GM13976 (cell line): ENCODE measurements around the gene SIRPG.
A peak's percentile ranks its signal among the peaks of the same experiment; 100 is the strongest.

Experiments used
- DNase-seq: peaks from one replicate; pipeline ENCODE4 v3.0.0; 2012; ENCODE audit warnings: low spot score
- in situ Hi-C: fragments of 300-500 bp; cut with MboI; formaldehyde crosslinking; loops from one replicate; pipeline ENCODE4 v1.12.0; 2022; ENCODE audit warnings: low sequenced_read_pairs, mixed read lengths, inconsistent platforms; ENCODE audit not compliant: unreplicated experiment
- TF ChIP-seq, protein P1 (sequence below): IDR thresholded peaks from 2 replicates; pipeline ENCODE4 v1.5.1; 2012; ENCODE audit warnings: borderline replicate concordance, mild to moderate bottlenecking; ENCODE audit not compliant: insufficient read depth; ENCODE audit errors: extremely low read depth, missing control alignments, control extremely low read depth

Gene SIRPG

DNA sequence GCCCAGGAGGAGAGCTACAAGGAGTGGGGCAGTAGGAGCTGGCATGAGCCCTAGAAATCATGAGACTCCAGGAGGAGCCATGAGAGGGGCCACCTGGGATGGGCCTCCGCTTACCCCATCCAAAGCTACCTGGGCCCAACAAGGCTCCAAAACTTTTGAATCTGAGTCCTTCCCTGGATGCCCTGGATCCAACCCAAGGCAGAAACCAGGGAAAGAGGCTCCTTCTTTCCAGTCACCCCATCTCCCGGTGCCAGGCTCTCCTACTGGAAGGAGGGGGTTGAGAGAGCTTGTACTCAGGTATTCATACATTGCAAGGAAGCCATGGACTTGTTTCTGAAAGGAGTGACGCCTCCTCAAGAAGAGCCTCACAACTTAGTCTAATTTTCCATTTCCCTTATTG, 7.8 kb upstream of the SIRPG start:
- TF ChIP-seq, protein P1, sequence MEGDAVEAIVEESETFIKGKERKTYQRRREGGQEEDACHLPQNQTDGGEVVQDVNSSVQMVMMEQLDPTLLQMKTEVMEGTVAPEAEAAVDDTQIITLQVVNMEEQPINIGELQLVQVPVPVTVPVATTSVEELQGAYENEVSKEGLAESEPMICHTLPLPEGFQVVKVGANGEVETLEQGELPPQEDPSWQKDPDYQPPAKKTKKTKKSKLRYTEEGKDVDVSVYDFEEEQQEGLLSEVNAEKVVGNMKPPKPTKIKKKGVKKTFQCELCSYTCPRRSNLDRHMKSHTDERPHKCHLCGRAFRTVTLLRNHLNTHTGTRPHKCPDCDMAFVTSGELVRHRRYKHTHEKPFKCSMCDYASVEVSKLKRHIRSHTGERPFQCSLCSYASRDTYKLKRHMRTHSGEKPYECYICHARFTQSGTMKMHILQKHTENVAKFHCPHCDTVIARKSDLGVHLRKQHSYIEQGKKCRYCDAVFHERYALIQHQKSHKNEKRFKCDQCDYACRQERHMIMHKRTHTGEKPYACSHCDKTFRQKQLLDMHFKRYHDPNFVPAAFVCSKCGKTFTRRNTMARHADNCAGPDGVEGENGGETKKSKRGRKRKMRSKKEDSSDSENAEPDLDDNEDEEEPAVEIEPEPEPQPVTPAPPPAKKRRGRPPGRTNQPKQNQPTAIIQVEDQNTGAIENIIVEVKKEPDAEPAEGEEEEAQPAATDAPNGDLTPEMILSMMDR = no peak
- no peak for DNase-seq
- in situ Hi-C loops = no loop called here

DNA sequence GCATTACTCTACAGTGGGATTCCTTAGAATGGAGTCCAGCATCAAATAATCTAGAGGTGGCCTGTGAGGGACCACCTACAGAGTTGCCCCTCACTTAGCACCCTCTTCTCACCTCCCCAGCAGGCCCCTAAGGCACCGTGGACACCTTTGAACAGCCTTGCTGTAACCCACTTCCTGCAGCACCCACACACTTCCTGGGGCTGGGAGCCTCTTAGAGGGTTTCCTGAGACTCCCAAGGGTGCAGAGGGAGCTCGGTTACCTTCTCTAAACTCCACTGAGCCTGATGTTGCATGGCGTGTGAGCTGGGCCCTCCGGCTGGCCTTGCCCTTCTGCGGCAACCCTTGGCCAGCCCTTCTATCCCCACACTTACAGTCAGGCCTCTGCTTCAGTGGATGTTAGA, 7.3 kb upstream of the SIRPG start:
- in situ Hi-C loops = no loop called here
- peak; percentile 60 for DNase-seq
- TF ChIP-seq, protein P1 = no peak

DNA sequence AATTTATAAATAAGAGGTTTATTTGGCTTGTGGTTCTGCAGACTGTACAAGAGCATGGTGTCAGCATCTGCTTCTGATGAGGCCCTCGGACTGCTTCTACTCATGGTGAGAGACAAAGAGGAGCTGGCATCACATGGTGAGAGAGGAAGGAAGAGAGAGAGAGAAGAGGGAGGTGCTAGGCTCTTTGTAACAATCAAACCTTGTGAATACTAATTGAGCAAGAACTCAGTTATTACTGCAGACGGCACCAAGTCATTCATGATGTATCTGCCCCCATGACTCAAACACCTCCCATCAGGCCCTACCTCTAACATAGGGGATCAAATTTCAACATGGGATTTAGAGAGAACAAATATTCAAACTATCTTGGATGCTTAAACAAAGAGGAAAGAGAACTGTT, 6.3 kb upstream of the SIRPG start:
- DNase-seq = no peak
- in situ Hi-C loops = no loop called here
- TF ChIP-seq, protein P1 = no peak

DNA sequence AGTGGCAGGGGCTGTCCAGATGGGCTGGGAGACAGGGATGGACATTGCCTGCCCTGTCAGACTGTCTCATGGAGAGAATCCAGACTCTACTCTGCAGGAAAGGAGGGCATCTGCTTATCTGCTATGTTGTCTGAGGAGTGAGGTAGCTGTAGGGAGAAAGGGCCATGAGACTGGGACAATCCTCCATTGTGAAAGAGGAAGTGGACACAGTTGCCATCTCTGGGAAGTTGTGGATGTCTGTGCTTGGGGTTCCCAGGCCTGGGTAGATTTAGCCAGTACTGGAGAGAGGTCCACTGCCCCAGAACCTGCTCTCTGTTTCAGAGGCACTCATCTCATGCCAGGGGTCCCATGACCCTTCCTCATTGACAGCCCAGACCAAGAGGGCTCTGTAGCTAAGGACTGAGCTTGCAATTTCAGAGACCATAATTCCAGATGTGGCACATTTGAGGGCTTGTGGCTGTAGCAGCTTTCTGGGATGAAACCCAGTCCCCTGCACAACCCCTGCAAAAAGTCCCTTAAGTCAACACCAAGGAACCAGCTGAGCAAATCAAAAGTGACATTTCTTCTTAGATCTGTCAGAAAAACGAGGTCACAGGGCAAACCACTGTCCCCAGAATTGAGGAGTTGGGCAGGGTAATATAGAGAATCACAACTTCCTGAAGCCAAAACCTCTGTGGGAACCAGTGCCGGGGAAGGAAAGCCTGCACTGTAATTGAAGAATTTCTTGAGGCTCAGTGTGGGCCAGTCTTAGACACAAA, 4.1 kb upstream of the SIRPG start:
- no peak for DNase-seq
- in situ Hi-C loops = no loop called here
- TF ChIP-seq, protein P1 = no peak

DNA sequence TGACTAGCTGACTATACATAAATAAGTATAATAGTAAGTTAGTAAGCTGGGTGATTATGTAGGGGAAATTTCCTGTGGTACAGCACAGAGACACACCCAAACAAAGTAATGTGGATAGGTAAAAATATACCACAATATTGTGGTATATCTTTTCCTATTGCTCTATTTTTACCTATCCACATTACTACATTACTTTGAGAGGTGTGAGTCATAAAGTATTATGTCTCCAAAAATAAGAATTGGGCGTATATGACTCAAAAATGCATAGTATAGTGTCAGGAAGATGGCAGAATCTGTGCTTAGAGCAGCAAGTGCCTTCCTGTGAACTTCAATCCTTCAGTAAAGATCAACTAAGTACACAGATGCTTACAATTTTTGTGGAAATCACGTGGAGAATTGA, 2.7 kb upstream of the SIRPG start:
- TF ChIP-seq, protein P1 = no peak
- no peak for DNase-seq
- in situ Hi-C loops = no loop called here

DNA sequence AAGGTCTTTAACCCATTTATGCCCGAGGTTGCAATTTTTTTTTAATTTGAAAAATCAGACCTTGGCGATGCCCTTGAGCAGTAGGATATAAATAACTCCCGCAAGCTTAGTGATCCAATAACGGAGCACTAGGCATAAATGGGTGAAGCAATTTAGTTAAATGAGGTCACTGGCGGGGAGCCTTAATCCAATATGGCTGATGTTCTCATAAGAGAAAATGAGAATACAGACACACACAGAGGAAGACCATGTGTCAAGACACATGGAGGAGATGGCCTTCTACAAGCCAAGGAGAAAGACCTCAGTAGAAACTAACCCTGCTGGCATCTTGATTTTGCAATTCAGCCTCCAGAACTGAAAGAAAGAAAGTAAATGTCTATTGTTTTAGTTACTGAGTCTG, 735 bp downstream of the SIRPG start:
- TF ChIP-seq, protein P1 = no peak
- in situ Hi-C loops = no loop called here
- no peak for DNase-seq
